Calu3 (cell line): ENCODE measurements around the gene CYP3A4. TPM values are rescaled to one million over a fixed set of nuclear protein-coding genes. Genes with fewer than 3 reads are reported as not detected.

Experiments used
- BruUV-seq: library from RNA; stranded (reverse); fragments of 400-500 nt; replicated peaks from 2 replicates; lab custom pipeline; 2021; lab: Mats Ljungman, UMichigan
- CTCF ChIA-PET: fragments of 300-600 bp; sonication (Branson Sonifier 250); formaldehyde crosslinking; loops from one replicate; lab custom pipeline; 2022; ENCODE audit warnings: antibody characterized with exemption; lab: Charles Lee
- DNase-seq: peaks from one replicate; pipeline ENCODE4 v3.0.0; 2022
- H3K27ac Mint-ChIP-seq: one replicate; pipeline ENCODE4 v1.8.0; 2022; ENCODE audit warnings: mixed read lengths; ENCODE audit not compliant: unreplicated experiment
- H3K27me3 Mint-ChIP-seq: one replicate; pipeline ENCODE4 v1.8.0; 2022; ENCODE audit warnings: mixed read lengths; ENCODE audit not compliant: unreplicated experiment
- H3K36me3 Mint-ChIP-seq: one replicate; pipeline ENCODE4 v1.8.0; 2022; ENCODE audit warnings: mild to moderate bottlenecking, moderate library complexity, mixed read lengths; ENCODE audit not compliant: insufficient read depth, unreplicated experiment
- H3K4me1 Mint-ChIP-seq: one replicate; pipeline ENCODE4 v1.8.0; 2022; ENCODE audit warnings: mild to moderate bottlenecking, low read depth, mixed read lengths; ENCODE audit not compliant: unreplicated experiment
- H3K4me3 Mint-ChIP-seq: one replicate; pipeline ENCODE4 v1.8.0; 2022; ENCODE audit warnings: mild to moderate bottlenecking, low read depth, moderate library complexity, mixed read lengths; ENCODE audit not compliant: unreplicated experiment
- H3K9me3 Mint-ChIP-seq: one replicate; pipeline ENCODE4 v1.8.0; 2022; ENCODE audit warnings: low read depth, mixed read lengths; ENCODE audit not compliant: unreplicated experiment
- intact Hi-C: fragments of 100-400 bp; cut with micrococcal nuclease; formaldehyde crosslinking; loops from one replicate; pipeline ENCODE4 v1.10.0; 2022; ENCODE audit not compliant: unreplicated experiment
- total RNA-seq: library from RNA; stranded (reverse); gene quantifications from 2 replicates; pipeline ENCODE4 v1.2.3, GENCODE V29; 2022
- TF ChIP-seq, protein P1 (sequence below): fragments of 200-600 bp; IDR thresholded peaks from one replicate; pipeline ENCODE4 v1.8.0; 2022; ENCODE audit warnings: antibody characterized with exemption; ENCODE audit not compliant: unreplicated experiment

Gene CYP3A4
- total RNA-seq, 1 experiment from 2014 or later, result not detected

DNA sequence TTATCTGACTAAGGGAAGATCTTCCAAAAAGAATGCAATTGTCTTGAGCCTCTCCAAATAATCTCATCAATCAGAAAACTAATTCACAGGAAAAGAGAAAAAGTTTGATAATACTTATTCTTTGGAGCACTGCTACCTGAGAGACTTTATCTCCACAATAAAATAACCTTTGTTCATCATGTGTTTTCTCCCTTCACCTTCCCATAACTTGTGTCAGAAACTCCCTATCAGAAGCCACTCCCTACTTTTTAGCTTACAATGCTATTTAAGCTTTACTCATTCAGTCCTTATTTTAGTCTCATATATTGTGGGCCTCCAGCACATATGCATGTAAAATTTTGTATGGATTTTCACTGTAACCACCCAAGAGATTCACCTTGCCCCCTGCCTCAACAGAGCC is 44.8 kb upstream of the CYP3A4 start:
- DNase-seq, result no peak
- intact Hi-C loops, result no loop called here
- CTCF ChIA-PET, result interaction anchor here (0.7 kb wide), 1 partner anchor 90 kb away, joined by 4 read pairs; no protein-coding TSS in a partner anchor
- no TSS peak for BruUV-seq
- H3K9me3 Mint-ChIP-seq, result no peaks in the 10 kb centered on the region
- H3K27me3 Mint-ChIP-seq, result no peaks in the 10 kb centered on the region
- H3K27ac Mint-ChIP-seq, result no peak overlapping the region
- TF ChIP-seq, protein P1, sequence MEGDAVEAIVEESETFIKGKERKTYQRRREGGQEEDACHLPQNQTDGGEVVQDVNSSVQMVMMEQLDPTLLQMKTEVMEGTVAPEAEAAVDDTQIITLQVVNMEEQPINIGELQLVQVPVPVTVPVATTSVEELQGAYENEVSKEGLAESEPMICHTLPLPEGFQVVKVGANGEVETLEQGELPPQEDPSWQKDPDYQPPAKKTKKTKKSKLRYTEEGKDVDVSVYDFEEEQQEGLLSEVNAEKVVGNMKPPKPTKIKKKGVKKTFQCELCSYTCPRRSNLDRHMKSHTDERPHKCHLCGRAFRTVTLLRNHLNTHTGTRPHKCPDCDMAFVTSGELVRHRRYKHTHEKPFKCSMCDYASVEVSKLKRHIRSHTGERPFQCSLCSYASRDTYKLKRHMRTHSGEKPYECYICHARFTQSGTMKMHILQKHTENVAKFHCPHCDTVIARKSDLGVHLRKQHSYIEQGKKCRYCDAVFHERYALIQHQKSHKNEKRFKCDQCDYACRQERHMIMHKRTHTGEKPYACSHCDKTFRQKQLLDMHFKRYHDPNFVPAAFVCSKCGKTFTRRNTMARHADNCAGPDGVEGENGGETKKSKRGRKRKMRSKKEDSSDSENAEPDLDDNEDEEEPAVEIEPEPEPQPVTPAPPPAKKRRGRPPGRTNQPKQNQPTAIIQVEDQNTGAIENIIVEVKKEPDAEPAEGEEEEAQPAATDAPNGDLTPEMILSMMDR, result no peak
- H3K36me3 Mint-ChIP-seq, result no peaks in the 10 kb centered on the region
- peaks cover 36% of the 10 kb centered on the region for H3K4me1 Mint-ChIP-seq
- H3K4me3 Mint-ChIP-seq, result no peak overlapping the region

DNA sequence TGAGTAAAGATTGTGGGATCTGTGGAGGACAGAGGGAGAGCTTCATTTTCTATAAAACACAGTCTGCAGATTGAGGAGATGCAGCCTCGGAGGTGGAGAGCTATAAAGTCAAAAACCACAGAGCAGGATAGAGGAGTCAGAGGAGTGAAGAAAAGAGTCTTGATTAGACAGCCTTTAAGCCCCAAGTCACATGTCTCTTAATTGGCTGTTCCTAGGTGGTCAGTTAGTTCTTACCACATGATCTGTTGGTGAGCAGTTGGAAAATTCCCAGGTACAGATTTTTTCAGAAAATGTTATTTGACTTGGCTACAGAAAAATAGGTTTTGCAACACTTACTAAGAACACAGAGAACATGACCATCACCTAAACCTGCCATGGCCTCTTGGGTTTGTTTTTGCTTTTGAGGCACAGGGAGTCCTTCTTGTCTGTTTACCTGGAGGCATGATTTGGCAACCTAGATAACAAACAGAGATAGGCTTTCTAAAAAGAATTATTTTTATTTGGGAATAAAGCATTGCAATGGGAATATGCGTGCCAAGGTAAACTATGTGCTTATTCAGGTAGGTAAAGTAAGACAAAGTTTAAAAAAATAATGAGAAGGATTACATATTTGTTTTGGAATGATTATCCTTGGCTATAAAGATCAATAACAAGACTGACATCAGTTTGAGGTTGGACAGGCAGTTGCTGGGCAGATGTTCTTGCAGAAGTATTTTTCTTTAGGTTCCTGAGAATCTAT is 43.2 kb upstream of the CYP3A4 start:
- CTCF ChIA-PET, result no interaction called here
- TF ChIP-seq, protein P1, result no peak
- no peaks in the 10 kb centered on the region for H3K36me3 Mint-ChIP-seq
- intact Hi-C loops, result no loop called here
- H3K4me1 Mint-ChIP-seq, result peaks cover 28% of the 10 kb centered on the region
- no TSS peak for BruUV-seq
- no peak overlapping the region for H3K27ac Mint-ChIP-seq
- no peaks in the 10 kb centered on the region for H3K27me3 Mint-ChIP-seq
- H3K9me3 Mint-ChIP-seq, result no peaks in the 10 kb centered on the region
- DNase-seq, result no peak
- H3K4me3 Mint-ChIP-seq, result no peak overlapping the region

DNA sequence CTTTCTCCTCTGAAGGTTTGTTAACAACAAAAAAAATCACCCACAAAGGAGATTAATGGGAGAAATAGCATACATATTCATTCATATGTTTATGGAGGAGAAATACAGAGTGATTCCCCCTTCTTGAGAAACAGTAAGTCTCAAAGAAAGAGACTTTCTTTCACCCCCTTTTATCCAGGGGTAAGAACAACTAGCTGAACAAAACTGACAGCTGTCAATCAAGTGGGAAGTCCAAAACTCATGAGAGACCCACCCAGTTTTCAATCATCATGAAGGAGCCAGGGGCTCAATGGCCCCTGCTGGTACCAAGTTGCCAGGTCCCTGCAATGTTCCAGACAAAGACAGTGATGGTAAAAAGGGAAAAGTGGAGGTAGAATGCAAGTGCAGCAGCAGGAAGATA is 41.9 kb upstream of the CYP3A4 start:
- no TSS peak for BruUV-seq
- Mint-ChIP-seq H3K4me3 (no peak overlapping the region), H3K4me1 (peaks cover 28% of the 10 kb centered on the region)

DNA sequence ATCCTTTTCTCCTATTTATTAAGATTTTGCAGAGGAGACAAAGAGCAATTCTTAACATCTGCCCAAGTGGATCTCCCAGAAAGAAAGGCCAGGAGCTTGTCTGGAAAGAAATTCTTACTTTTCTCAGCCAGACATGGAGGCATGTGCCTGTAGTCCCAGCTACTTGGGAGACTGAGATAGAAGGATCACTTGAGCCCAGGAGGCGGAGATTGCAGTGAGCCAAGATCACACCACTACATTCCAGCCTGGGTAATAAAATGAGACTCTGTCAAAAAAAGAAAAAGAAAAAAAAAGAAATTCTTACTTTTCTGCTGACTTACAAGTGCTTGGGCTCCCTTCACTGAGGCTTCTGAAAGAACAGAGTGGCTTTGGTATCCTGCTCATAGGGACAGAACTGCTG is 41.5 kb upstream of the CYP3A4 start:
- TF ChIP-seq, protein P1, result no peak
- no peaks in the 10 kb centered on the region for H3K36me3 Mint-ChIP-seq
- no peak overlapping the region for H3K4me3 Mint-ChIP-seq
- intact Hi-C loops, result no loop called here
- no peak for DNase-seq
- no peak overlapping the region for H3K27ac Mint-ChIP-seq
- no peaks in the 10 kb centered on the region for H3K9me3 Mint-ChIP-seq
- H3K4me1 Mint-ChIP-seq, result peaks cover 28% of the 10 kb centered on the region
- no TSS peak for BruUV-seq
- H3K27me3 Mint-ChIP-seq, result peaks cover 9% of the 10 kb centered on the region
- CTCF ChIA-PET, result no interaction called here

More for the DNA sequence above, 41.9 kb upstream of the CYP3A4 start:
- Mint-ChIP-seq H3K27ac (no peak overlapping the region), H3K9me3 (no peaks in the 10 kb centered on the region), H3K36me3 (no peaks in the 10 kb centered on the region), H3K27me3 (peaks cover 5% of the 10 kb centered on the region)
- no peak for DNase-seq
- TF ChIP-seq, protein P1, result no peak
- intact Hi-C loops, result no loop called here
- CTCF ChIA-PET, result no interaction called here
